Measurements from ENCODE around the gene WDR44. TPM values are rescaled to one million over a fixed set of nuclear protein-coding genes. Genes with fewer than 3 reads are reported as not detected.

Gene WDR44
- total and polyA plus RNA-seq, 8 donors, result 2.2 to 8.9 (median 4.2) TPM

- H3K4me3 ChIP-seq, result no peak overlapping the region
- intact Hi-C loops (cut with DNase I), result no loop called here
- H3K27me3 ChIP-seq, result peaks cover 0 to 8% (median 0%) of the 10 kb centered on the region in 4 donors
- FAIRE-seq, result no peak
- no peak for DNase-seq
- ATAC-seq, result no peak
- H3K4me1 ChIP-seq, result no peaks in the 10 kb centered on the region
- TF ChIP-seq CTCF (IDR thresholded peaks at IDR 0.05), result no peak
- H3K27ac ChIP-seq, result no peak overlapping the region
- no peaks in the 10 kb centered on the region for H3K36me3 ChIP-seq
- H3K9me3 ChIP-seq, result no peaks in the 10 kb centered on the region
Measured at GRCh38 chrX:118367338-118367737, 21.4 kb downstream of the WDR44 start.

- no peak overlapping the region for H3K27ac ChIP-seq
- 88 to 98% methylated on average over 4 of the region's 4 CpGs for WGBS, 2 donors
- DNase-seq, result no peak
- no peak for FAIRE-seq
- intact Hi-C loops (cut with DNase I), result no loop called here
- peaks cover 0 to 8% (median 0%) of the 10 kb centered on the region in 4 donors for H3K27me3 ChIP-seq
- H3K9me3 ChIP-seq, result no peaks in the 10 kb centered on the region
- no peaks in the 10 kb centered on the region for H3K36me3 ChIP-seq
- no peak for ATAC-seq
- H3K4me1 ChIP-seq, result no peaks in the 10 kb centered on the region
- no peak overlapping the region for H3K4me3 ChIP-seq
- TF ChIP-seq CTCF (IDR thresholded peaks at IDR 0.05), result no peak
Measured at GRCh38 chrX:118368398-118368797, 22.5 kb downstream of the WDR44 start.

GRCh38 chrX:118370921-118371624, 25.2 kb downstream of the WDR44 start:
- Histone ChIP-seq H3K4me1 (no peaks in the 10 kb centered on the region), H3K9me3 (no peaks in the 10 kb centered on the region), H3K4me3 (no peak overlapping the region), H3K27me3 (peaks cover 0 to 8% (median 0%) of the 10 kb centered on the region in 4 donors), H3K36me3 (no peaks in the 10 kb centered on the region), H3K27ac (no peak overlapping the region)
- intact Hi-C loops (cut with DNase I), result no loop called here
- FAIRE-seq (peak; percentile 45), DNase-seq (no peak), ATAC-seq (no peak)
- no peak for TF ChIP-seq CTCF (IDR thresholded peaks at IDR 0.05)
- WGBS, 2 donors, result 75 to 96% methylated on average over 2 of the region's 2 CpGs

GRCh38 chrX:118373538-118373937, 27.6 kb downstream of the WDR44 start:
- no peak for DNase-seq
- peaks cover 0 to 8% (median 0%) of the 10 kb centered on the region in 4 donors for H3K27me3 ChIP-seq
- no peaks in the 10 kb centered on the region for H3K9me3 ChIP-seq
- TF ChIP-seq CTCF (IDR thresholded peaks at IDR 0.05), result no peak
- intact Hi-C loops (cut with DNase I), result no loop called here
- FAIRE-seq, result no peak
- no peaks in the 10 kb centered on the region for H3K4me1 ChIP-seq
- no peak overlapping the region for H3K4me3 ChIP-seq
- ATAC-seq, result peak in 2 of 4 donors; percentile 43 to 66
- no peak overlapping the region for H3K27ac ChIP-seq
- 43 to 50% methylated on average over 2 of the region's 2 CpGs for WGBS, 2 donors
- no peaks in the 10 kb centered on the region for H3K36me3 ChIP-seq

GRCh38 chrX:118383120-118383519, 37.2 kb downstream of the WDR44 start:
- Histone ChIP-seq H3K9me3 (no peaks in the 10 kb centered on the region), H3K27me3 (no peaks in the 10 kb centered on the region), H3K4me3 (no peak overlapping the region), H3K36me3 (no peaks in the 10 kb centered on the region), H3K4me1 (peaks cover 0 to 4% (median 0%) of the 10 kb centered on the region in 3 donors), H3K27ac (no peak overlapping the region)
- FAIRE-seq, result no peak
- intact Hi-C loops (cut with DNase I), result no loop called here
- no peak for DNase-seq
- WGBS, 2 donors, result 14 to 35% methylated on average over 3 of the region's 3 CpGs
- TF ChIP-seq CTCF (IDR thresholded peaks at IDR 0.05), result no peak
- peak in 1 of 4 donors; percentile 56 for ATAC-seq

All from pancreas (tissue), 10 donors.